Sigmoid colon (tissue), 4 donors: Measurements from ENCODE around the gene CHD5.

ENCODE experiments used
- POLR2AphosphoS5 ChIP-seq, 4 donors: sonication (generic); formaldehyde crosslinking; IDR thresholded peaks; one replicate each; pipeline ENCODE4 v1.6.1; 2017; ENCODE audit warnings: antibody characterized with exemption in 4 of 4
- TF ChIP-seq, protein P1 (sequence below), 4 experiments: fragments of 450-650 bp in 3 of 4; fragments of 200-600 bp in 1 of 4; IDR thresholded peaks; one replicate each; pipeline ENCODE4 v1.5.1; 2016 to 2019; ENCODE audit warnings: antibody characterized with exemption in 4 of 4, mild to moderate bottlenecking in 3 of 4, moderate library complexity in 2 of 4

DNA sequence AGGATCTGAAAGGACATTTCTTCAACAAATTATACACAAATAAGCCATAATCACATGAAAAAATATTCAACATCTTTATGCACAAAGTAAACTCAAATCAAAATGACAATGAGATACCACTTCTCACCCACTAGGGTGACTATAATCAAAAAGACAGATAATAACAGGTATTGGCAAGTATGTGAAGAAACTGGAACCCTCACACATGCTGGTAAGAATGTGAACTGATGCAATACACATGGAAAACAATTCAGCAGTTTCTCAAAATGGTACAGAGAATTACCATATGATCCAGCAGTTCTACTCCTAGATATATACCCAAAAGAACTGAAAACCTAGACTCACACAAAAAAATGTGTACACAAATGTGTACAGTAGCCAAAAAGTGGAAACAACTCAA is 62.5 kb downstream of the CHD5 start:
- TF ChIP-seq, protein P1, sequence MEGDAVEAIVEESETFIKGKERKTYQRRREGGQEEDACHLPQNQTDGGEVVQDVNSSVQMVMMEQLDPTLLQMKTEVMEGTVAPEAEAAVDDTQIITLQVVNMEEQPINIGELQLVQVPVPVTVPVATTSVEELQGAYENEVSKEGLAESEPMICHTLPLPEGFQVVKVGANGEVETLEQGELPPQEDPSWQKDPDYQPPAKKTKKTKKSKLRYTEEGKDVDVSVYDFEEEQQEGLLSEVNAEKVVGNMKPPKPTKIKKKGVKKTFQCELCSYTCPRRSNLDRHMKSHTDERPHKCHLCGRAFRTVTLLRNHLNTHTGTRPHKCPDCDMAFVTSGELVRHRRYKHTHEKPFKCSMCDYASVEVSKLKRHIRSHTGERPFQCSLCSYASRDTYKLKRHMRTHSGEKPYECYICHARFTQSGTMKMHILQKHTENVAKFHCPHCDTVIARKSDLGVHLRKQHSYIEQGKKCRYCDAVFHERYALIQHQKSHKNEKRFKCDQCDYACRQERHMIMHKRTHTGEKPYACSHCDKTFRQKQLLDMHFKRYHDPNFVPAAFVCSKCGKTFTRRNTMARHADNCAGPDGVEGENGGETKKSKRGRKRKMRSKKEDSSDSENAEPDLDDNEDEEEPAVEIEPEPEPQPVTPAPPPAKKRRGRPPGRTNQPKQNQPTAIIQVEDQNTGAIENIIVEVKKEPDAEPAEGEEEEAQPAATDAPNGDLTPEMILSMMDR (IDR thresholded peaks at IDR 0.05) = no peak
- TF ChIP-seq POLR2AphosphoS5 (IDR thresholded peaks at IDR 0.05) = no peak
